ENCODE measurements around the gene PKNOX2.

PKNOX2 gene

GRCh38 chr11:125445731-125446130, 281.2 kb downstream of the PKNOX2 start:
- no peak for DNase-seq (ENCODE audit: low read depth)

- no peak for DNase-seq (ENCODE audit: low read depth)
These were observed 281.7 kb downstream of the PKNOX2 start for GRCh38 chr11:125446279-125446678.

- no peak for DNase-seq (ENCODE audit: low read depth)
These were observed 283.2 kb downstream of the PKNOX2 start for GRCh38 chr11:125447721-125448120.

GRCh38 chr11:125448136-125448535, 283.6 kb downstream of the PKNOX2 start:
- no peak for DNase-seq (ENCODE audit: low read depth)

- DNase-seq (ENCODE audit: low read depth): no peak
These were observed 285.0 kb downstream of the PKNOX2 start for GRCh38 chr11:125449565-125449964.

GRCh38 chr11:125451400-125452124, 287.0 kb downstream of the PKNOX2 start:
- DNase-seq (ENCODE audit: low read depth): no peak

- no peak for DNase-seq (ENCODE audit: low read depth)
These were observed 287.5 kb downstream of the PKNOX2 start for GRCh38 chr11:125452125-125452470.

GRCh38 chr11:125454047-125454446, 289.5 kb downstream of the PKNOX2 start:
- DNase-seq (ENCODE audit: low read depth): no peak

GRCh38 chr11:125455851-125456250, 291.3 kb downstream of the PKNOX2 start:
- DNase-seq (ENCODE audit: low read depth): no peak

GRCh38 chr11:125457814-125458343, 293.3 kb downstream of the PKNOX2 start:
- no peak for DNase-seq (ENCODE audit: low read depth)

GRCh38 chr11:125460275-125460674, 295.7 kb downstream of the PKNOX2 start:
- DNase-seq (ENCODE audit: low read depth): no peak

- no peak for DNase-seq (ENCODE audit: low read depth)
These were observed 299.2 kb downstream of the PKNOX2 start for GRCh38 chr11:125463590-125464269.

- no peak for DNase-seq (ENCODE audit: low read depth)
These were observed 299.7 kb downstream of the PKNOX2 start for GRCh38 chr11:125464270-125464662.

GRCh38 chr11:125464666-125465065, 300.1 kb downstream of the PKNOX2 start:
- no peak for DNase-seq (ENCODE audit: low read depth)

GRCh38 chr11:125465255-125465654, 300.7 kb downstream of the PKNOX2 start:
- no peak for DNase-seq (ENCODE audit: low read depth)

- no peak for DNase-seq (ENCODE audit: low read depth)
These were observed 301.1 kb downstream of the PKNOX2 start for GRCh38 chr11:125465701-125466100.

- DNase-seq (ENCODE audit: low read depth): no peak
These were observed 303.5 kb downstream of the PKNOX2 start for GRCh38 chr11:125468025-125468424.

- no peak for DNase-seq (ENCODE audit: low read depth)
These were observed 304.3 kb downstream of the PKNOX2 start for GRCh38 chr11:125468852-125469251.

- no peak for DNase-seq (ENCODE audit: low read depth)
These were observed 305.8 kb downstream of the PKNOX2 start for GRCh38 chr11:125470355-125470754.

GRCh38 chr11:125476721-125477120, 312.2 kb downstream of the PKNOX2 start:
- no peak for DNase-seq (ENCODE audit: low read depth)

- DNase-seq (ENCODE audit: low read depth): no peak
These were observed 314.6 kb downstream of the PKNOX2 start for GRCh38 chr11:125479137-125479536.

- no peak for DNase-seq (ENCODE audit: low read depth)
These were observed 317.0 kb downstream of the PKNOX2 start for GRCh38 chr11:125481531-125481930.
